Uterus (tissue), 2 donors: Measurements from ENCODE around the gene PTPA.

Experiments
- CTCF ChIP-seq, 4 experiments: fragments of 200-600 bp in 2 of 4; fragments of 450-650 bp in 2 of 4; sonication (generic) in 2 of 4; IDR thresholded peaks; one replicate each; pipeline ENCODE4 v1.5.1; 2016 to 2019; ENCODE audit warnings: antibody characterized with exemption in 4 of 4, mild to moderate bottlenecking in 2 of 4, moderate library complexity in 1 of 4
- POLR2A ChIP-seq, 2 donors: fragments of 450-650 bp; IDR thresholded peaks; one replicate each; pipeline ENCODE4 v1.6.1; 2016; ENCODE audit warnings: antibody characterized with exemption in 2 of 2, mild to moderate bottlenecking in 1 of 2, moderate library complexity in 1 of 2

GRCh38 chr9:129142138-129142935 lies 31.1 kb downstream of the PTPA start:
- TF ChIP-seq CTCF (IDR thresholded peaks at IDR 0.05) (no peak), POLR2A (IDR thresholded peaks at IDR 0.05) (no peak)
